SIG-M5 treated with dmso at 0.1 percent for 504 hours (cell line): ENCODE measurements around the gene CYTH4.
A peak's percentile ranks its signal among the peaks of the same experiment; 100 is the strongest.
"Not testable (repeated sequence)": the region's sequence is repeated elsewhere in the genome, so short reads cannot be mapped to it uniquely, and the experiment has no call there.

ENCODE experiments used
- DNase-seq: peaks from one replicate; lab custom pipeline; 2025; ENCODE audit not compliant: unreplicated experiment; lab: John Stamatoyannopoulos, UW

The CYTH4 gene

GRCh38 chr22:37245740-37246139 is 36.6 kb upstream of the CYTH4 start:
- no peak for DNase-seq

DNA sequence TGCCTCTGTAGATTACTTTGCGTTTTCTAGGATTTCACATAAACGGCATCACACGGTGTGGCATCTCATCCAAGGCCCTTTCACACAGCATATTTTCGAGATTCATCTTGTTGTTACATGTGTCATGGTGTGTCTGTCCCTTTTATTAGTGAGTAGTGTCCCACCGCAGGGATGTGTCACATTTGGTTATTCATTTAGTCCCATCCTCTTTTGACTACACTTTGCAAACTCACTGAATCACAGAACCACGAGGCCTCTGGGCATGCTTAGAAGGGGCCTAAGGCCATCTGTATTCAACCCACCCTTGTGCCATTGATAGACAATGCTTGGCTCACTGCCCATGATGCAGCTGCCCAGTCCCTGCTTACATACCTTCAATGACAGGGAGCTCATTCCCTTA is 34.1 kb upstream of the CYTH4 start:
- DNase-seq = no peak

GRCh38 chr22:37249986-37250385 is 32.3 kb upstream of the CYTH4 start:
- DNase-seq = no peak

GRCh38 chr22:37251836-37252235 is 30.5 kb upstream of the CYTH4 start:
- not testable (repeated sequence) for DNase-seq

DNA sequence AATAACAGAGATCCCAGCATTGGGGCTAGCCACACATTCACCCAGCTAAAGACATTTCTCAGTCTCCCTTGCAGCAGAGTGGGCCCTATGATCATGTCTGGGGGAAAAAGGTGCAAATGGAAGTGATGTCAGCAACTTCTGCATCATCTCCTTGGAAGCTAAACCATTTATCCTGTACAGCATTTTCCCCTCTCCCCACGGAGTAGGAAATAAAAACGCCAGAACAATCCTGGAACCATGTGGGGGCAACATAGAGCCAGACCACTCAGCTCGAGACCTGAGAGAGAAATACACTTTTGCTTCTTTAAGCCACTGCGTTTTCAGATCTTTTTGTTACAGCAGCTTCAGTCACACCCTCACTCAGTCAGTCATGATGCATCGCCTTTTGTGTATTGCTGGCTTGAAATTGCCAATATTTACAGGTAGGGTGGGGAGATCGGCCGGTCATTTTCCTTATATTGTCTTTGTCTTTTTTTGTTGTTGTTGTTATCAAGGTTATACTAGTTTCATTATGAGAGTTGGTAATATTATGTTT is 29.1 kb upstream of the CYTH4 start:
- DNase-seq = no peak

GRCh38 chr22:37254209-37254866 is 28.0 kb upstream of the CYTH4 start:
- DNase-seq = no peak

DNA sequence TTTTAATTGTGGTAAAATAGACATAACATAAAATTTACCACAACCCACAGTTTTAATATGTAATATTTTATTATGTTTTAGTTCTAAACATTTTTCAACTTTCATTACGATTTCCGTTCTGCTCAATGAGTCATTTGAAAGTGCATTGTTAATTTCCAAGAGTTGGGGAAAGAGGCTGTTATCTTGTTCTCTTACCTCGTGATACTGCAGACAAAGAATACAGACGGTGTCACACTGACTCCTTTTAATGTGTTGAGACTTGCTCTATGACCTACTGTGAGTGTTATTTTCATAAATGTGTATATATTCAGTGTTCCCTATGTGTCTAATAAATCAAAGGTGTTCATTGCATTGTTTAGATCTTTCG is 27.5 kb upstream of the CYTH4 start:
- no peak for DNase-seq

- DNase-seq = no peak
Observed at GRCh38 chr22:37255558-37256006, 26.7 kb upstream of the CYTH4 start.

DNA sequence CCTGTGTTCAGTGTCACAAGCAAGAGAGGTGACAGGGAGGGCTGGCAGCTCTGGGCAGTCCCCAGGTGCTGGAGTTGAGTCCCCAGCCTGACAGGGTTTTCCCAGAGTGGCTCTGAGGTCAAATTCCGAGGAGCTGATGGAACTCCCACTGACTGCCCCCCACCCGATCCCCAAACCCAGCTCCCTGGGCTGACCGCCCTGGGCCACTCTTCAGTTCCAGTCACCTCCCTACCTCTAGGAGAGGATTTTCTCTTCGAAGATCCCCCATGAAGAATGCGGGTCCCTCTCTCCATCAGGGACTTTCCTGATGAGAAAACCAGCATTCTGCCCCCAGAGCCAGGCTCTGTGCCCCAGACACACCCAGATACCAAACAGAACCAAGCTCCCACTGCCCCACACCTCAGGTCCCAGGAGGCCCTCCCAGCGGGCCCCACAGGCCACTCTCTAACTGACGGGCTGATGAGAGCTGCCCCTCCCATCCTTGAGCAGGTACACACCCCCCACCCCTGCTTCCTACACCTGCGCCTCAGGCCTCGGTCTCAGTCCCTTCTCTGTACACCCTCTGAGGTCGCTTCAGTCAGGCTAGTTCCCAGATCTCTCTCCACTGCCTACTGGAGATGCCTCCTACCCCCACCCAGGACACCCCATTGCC is 26.1 kb upstream of the CYTH4 start:
- DNase-seq = no peak

GRCh38 chr22:37258005-37258752 is 24.1 kb upstream of the CYTH4 start:
- DNase-seq = no peak

DNA sequence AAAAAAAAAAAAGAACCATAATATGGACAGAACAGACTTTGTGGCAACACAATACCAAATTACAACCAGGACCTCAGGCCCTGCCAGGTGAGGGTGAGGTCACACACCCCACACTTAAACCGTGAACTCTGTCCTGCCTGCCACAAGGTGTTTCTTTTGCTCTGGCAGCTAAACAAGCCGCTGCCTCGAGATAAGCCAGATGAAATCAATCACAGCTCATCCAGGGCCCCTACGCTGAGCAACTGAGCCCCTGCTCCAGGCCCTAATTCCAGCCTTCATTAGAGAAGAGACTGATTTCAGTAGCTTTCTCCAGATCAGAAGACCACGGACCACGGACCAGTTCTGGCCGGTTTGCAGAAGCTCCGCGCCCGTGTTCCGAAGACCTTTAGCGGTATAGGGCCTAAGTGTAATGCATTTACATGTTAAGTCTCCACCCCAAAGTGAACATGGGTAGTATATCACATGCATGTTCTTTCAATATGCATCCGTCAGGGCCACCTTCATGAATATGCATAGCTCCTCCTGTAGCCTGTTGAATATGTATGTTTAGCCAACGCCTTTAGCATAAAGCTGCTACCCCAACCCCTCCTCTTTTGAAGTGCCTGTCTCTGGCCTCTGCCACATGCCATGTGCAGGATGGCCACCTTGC is 23.4 kb upstream of the CYTH4 start:
- no peak for DNase-seq

GRCh38 chr22:37259540-37260029 is 22.7 kb upstream of the CYTH4 start:
- peak; percentile 11 for DNase-seq

GRCh38 chr22:37260155-37260795 is 22.0 kb upstream of the CYTH4 start:
- DNase-seq = no peak

- DNase-seq = peak; percentile 29
Observed at GRCh38 chr22:37260901-37261336, 21.4 kb upstream of the CYTH4 start.

DNA sequence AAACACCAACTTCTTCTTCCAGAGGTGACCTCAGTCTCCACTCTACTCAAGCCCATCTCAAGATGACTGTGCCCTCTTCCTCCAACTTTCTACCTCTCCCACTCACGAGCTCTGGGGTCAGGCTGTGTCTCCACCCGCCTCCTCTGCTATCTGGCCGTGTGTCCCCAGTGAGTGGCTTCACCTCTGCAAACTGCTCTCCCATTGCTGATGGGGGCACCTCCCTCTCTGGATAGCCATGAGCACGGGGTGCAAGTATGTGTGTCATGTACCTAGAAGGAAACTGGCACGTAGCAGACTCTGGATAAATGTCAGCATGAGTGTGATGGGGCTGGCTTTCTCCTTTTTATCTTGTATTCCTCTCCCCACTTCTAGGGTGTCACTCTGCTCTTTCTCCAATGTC is 20.0 kb upstream of the CYTH4 start:
- DNase-seq = no peak

DNA sequence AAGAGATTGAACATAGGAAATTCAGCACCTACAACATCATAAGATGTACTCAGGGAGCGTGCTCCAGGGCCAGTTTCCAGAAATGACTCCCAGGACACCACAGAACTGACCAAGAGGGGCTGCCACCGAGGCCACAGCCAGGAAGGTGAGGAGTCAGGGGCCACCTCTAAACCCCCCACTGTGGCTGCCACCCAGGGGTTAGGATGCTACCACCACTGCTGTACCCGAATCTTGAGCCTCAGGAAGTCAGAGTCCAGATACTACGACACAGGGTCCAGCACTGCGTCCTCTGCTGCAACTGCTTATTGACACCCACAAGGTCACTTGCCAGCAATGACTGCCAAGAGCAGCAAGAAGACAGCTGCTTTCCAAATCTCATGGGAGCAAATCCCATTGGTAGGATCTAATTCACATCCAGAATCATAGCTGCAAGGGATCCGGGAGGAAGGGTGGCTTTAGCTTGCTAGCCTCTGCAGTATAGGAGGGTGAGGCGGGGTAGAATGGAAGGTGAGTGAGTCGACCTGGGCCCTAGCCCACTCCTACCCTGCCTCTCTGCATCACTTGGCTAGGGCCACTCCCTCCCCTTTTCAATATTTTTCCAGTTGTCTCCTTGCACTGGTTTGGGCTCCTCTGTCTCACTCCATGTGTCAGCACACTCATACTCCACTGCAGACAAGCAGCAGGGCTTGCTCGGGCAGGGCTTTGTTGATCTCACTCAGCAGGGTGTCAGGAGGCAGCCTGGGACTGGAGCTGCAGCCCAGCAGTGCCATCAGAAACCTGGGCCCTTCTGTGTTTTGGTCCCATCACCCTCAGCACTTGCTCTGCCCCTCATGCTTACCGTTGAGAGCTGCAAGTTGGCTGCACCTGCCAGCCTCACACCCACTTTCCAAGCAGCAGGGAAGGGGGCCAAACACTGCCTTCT is 18.1 kb upstream of the CYTH4 start:
- DNase-seq = no peak

DNA sequence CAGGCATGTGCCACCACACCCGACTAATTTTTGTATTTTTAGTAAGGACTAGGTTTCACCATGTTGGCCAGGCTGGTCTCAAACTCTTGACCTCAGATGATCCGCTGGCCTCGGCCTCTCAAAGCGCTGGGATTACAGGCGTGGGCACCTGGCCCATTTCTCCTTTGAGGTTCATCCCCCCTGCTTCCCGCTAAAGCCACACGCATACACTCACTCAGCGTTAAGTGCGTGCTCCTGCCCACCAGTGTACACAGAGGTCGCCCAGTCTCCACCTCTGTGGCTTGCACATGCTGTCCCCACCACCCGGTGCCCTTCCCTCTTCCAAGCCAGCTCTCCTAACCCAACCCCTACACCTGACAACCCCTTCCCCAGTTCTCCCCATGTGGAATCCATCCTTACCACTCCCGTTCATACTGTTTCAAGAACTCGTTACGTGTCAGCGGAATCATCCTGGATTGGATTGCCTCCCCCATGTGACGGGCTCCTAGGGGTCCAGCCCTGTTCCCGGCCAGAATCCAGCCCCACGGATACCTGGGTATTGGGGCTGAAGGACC is 15.7 kb upstream of the CYTH4 start:
- DNase-seq = no peak

DNA sequence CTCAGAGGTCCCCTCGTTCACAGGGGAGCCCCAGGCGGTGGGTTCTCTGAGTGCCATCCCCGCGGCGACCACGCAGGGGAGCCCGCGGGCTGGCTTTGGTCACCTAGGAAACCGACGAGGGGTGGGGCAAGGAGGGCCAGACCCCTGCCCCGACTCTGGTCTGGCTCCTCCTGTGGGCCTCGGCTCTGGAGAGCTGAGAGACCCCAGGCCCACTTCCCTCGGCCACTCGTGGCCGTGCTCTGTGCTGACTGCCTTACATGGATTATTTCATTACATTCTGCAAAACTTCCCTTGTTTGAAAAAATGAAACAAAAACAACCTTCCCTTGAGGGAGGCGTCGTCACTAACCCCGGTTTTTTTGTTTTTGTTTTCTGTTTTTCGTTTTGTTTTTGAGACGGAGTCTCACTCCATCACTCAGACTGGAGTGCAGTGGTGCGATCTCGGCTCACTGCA is 15.1 kb upstream of the CYTH4 start:
- no peak for DNase-seq
